Fibroblast of lung (primary cell): ENCODE data around the gene IGSF21. TPM values are rescaled to one million over a fixed set of nuclear protein-coding genes. Genes with fewer than 3 reads are reported as not detected.

Experiments
- DNase-seq, 2 donors: peaks; one replicate each; pipeline versions ENCODE4 v3.0.0 to v3.0.0-alpha.2; 2010; ENCODE audit warnings: low read depth in 2 of 2
- H2AFZ ChIP-seq: 2 replicates; pipeline ENCODE4 v1.5.1; 2012; ENCODE audit warnings: low read length, control low read depth, inconsistent platforms
- H3K27ac ChIP-seq: 2 replicates; pipeline ENCODE4 v1.5.1; 2011; ENCODE audit warnings: low read length, control low read depth; ENCODE audit not compliant: insufficient read depth
- H3K27me3 ChIP-seq: 2 replicates; pipeline ENCODE4 v1.5.1; 2011; ENCODE audit warnings: mild to moderate bottlenecking, low read length; ENCODE audit not compliant: control insufficient read depth, insufficient read depth
- H3K36me3 ChIP-seq: 2 replicates; pipeline ENCODE4 v1.5.1; 2011; ENCODE audit warnings: low read length; ENCODE audit not compliant: control insufficient read depth, insufficient read depth
- H3K4me1 ChIP-seq: 2 replicates; pipeline ENCODE4 v1.5.1; 2011; ENCODE audit warnings: low read length; ENCODE audit not compliant: control insufficient read depth, insufficient read depth; ENCODE audit errors: extremely low read depth
- H3K4me2 ChIP-seq: 2 replicates; pipeline ENCODE4 v1.5.1; 2011; ENCODE audit warnings: low read length, control low read depth; ENCODE audit not compliant: insufficient read depth; ENCODE audit errors: extremely low read depth
- H3K4me3 ChIP-seq, 4 experiments: fragments of 200-600 bp in 1 of 4; sonication (generic) in 1 of 4; replicated peaks in 1 of 4; 2 replicates each; pipeline ENCODE4 v1.5.1; 2011 to 2016; ENCODE audit warnings: low read length in 4 of 4, low read depth in 3 of 4, mild to moderate bottlenecking in 3 of 4, control low read depth in 2 of 4, inconsistent platforms in 1 of 4, mixed read lengths in 1 of 4; ENCODE audit not compliant: insufficient read depth in 1 of 4; ENCODE audit errors: control extremely low read depth in 1 of 4
- H3K79me2 ChIP-seq: 2 replicates; pipeline ENCODE4 v1.5.1; 2012; ENCODE audit warnings: mild to moderate bottlenecking, low read length, inconsistent platforms; ENCODE audit not compliant: control insufficient read depth, insufficient read depth
- H3K9ac ChIP-seq: 2 replicates; pipeline ENCODE4 v1.5.1; 2011; ENCODE audit warnings: mild to moderate bottlenecking, low read length, control low read depth; ENCODE audit not compliant: insufficient read depth
- H3K9me3 ChIP-seq: 2 replicates; pipeline ENCODE4 v1.5.1; 2012; ENCODE audit warnings: low read depth, low read length; ENCODE audit not compliant: control insufficient read depth, insufficient read depth
- H4K20me1 ChIP-seq: 2 replicates; pipeline ENCODE4 v1.5.1; 2011; ENCODE audit warnings: low read length; ENCODE audit not compliant: control insufficient read depth, insufficient read depth; ENCODE audit errors: extremely low read depth
- EZH2 ChIP-seq: IDR thresholded peaks from 2 replicates; pipeline ENCODE4 v1.5.1; 2012; ENCODE audit warnings: low read length, control low read depth, mild to moderate bottlenecking; ENCODE audit errors: missing control alignments
- polyA plus RNA-seq, 2 donors: library from polyadenylated mRNA; depleted of rRNA in 1 of 2; stranded (reverse) in 1 of 2; unstranded in 1 of 2; fragments of >200 nt; gene quantifications; 2 replicates each; pipeline ENCODE4 v1.2.1, GENCODE V29; 2011 to 2012; ENCODE audit warnings: missing spikeins in 1 of 2
- total RNA-seq: library from RNA; depleted of rRNA; stranded (reverse); fragments of >200 nt; gene quantifications from 2 replicates; pipeline ENCODE4 v1.2.1, GENCODE V29; 2014
- TF ChIP-seq, protein P1 (sequence below), 2 donors: IDR thresholded peaks in 1 of 2; conservative IDR thresholded peaks in 1 of 2; 1 replicate in 1 of 2; 2 replicates in 1 of 2; pipeline ENCODE4 v1.5.1; 2011 to 2012; ENCODE audit warnings: low read length in 2 of 2, control low read depth in 1 of 2, inconsistent platforms in 1 of 2, low read depth in 1 of 2, mild to moderate bottlenecking in 1 of 2

IGSF21 gene
- total and polyA plus RNA-seq, 2 donors (not counting 1 experiment from before 2014, with no cell fraction given), result not detected

DNA sequence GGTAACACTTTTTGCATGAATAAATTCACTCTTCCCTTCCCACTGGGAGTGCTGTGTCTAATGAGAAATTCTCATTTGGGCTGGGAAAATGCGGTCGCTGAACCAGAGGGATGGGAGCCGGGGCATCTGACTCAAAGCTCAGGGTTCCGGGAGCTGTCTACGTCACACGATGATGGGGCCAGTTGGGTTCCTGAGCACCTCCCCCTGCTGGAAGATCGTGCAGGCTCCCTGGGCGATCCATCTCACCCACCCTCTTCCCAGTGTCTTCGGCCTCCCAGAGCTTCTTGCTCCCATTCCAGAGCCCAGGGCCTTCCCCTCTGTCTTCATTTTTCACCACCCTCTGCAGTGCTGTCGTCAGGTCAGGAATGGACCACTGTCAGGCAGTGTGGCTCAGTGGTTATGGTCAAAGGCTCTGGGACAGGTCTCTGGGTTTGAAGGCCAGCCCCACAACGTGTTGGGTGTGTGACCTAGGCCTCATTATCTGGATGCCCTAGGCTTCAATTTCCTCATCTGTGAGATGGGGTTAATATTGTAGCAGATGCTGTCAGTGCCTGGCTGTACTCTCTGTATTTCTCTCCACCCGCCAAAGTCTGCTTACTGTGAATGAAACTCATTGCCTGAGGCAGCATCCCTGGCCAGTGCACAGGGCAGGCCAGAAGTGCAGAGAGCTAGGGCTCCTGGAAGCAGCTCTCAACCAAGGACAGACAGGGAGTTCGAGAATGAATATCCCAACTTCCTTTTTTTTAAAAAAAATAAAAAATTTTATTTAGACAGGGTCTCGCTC is 31.8 kb downstream of the IGSF21 start:
- no peak overlapping the region for H3K4me3 ChIP-seq
- H2AFZ ChIP-seq, result no peak overlapping the region
- TF ChIP-seq EZH2, result no peak
- TF ChIP-seq, protein P1, sequence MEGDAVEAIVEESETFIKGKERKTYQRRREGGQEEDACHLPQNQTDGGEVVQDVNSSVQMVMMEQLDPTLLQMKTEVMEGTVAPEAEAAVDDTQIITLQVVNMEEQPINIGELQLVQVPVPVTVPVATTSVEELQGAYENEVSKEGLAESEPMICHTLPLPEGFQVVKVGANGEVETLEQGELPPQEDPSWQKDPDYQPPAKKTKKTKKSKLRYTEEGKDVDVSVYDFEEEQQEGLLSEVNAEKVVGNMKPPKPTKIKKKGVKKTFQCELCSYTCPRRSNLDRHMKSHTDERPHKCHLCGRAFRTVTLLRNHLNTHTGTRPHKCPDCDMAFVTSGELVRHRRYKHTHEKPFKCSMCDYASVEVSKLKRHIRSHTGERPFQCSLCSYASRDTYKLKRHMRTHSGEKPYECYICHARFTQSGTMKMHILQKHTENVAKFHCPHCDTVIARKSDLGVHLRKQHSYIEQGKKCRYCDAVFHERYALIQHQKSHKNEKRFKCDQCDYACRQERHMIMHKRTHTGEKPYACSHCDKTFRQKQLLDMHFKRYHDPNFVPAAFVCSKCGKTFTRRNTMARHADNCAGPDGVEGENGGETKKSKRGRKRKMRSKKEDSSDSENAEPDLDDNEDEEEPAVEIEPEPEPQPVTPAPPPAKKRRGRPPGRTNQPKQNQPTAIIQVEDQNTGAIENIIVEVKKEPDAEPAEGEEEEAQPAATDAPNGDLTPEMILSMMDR (conservative IDR thresholded peaks at IDR 0.05 in 1 of 2, IDR thresholded peaks at IDR 0.05 in 1 of 2; ENCODE audit: low read depth in 1 of 2, low read length in 2 of 2), result no peak
- no peak for DNase-seq
- H4K20me1 ChIP-seq, result no peaks in the 10 kb centered on the region
- no peaks in the 10 kb centered on the region for H3K4me1 ChIP-seq
- no peaks in the 10 kb centered on the region for H3K79me2 ChIP-seq
- no peak overlapping the region for H3K9ac ChIP-seq
- H3K9me3 ChIP-seq, result no peaks in the 10 kb centered on the region
- H3K27ac ChIP-seq, result no peak overlapping the region
- no peak overlapping the region for H3K4me2 ChIP-seq
- H3K36me3 ChIP-seq, result no peaks in the 10 kb centered on the region
- H3K27me3 ChIP-seq, result no peaks in the 10 kb centered on the region

DNA sequence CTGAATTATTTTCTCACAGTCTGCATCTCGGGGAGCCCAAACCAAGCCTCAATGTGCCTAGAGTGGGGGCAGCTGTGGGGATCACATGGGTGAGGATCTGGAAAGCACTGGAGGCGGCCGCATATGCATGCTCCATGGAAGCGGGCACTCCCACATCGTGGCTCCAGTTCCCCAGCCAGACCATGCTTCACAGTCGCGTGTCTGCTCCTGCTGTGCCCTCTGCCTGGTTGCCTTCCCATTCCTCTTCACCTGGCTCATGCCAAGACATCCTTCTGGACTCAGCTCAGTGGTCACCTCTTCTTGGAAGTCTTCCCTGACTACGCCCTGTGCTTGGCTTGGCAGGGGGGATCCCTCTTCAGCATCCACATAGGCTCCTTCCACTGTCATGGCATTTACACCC is 32.8 kb downstream of the IGSF21 start:
- H3K27ac ChIP-seq, result no peak overlapping the region
- no peaks in the 10 kb centered on the region for H3K9me3 ChIP-seq
- H3K4me1 ChIP-seq, result no peaks in the 10 kb centered on the region
- no peaks in the 10 kb centered on the region for H3K27me3 ChIP-seq
- H2AFZ ChIP-seq, result no peak overlapping the region
- H3K79me2 ChIP-seq, result no peaks in the 10 kb centered on the region
- no peak overlapping the region for H3K4me2 ChIP-seq
- H3K9ac ChIP-seq, result no peak overlapping the region
- no peaks in the 10 kb centered on the region for H4K20me1 ChIP-seq
- DNase-seq, result no peak
- H3K36me3 ChIP-seq, result no peaks in the 10 kb centered on the region
- TF ChIP-seq EZH2, result no peak
- TF ChIP-seq, protein P1 (conservative IDR thresholded peaks at IDR 0.05 in 1 of 2, IDR thresholded peaks at IDR 0.05 in 1 of 2; ENCODE audit: low read depth in 1 of 2, low read length in 2 of 2), result no peak
- H3K4me3 ChIP-seq, result no peak overlapping the region

DNA sequence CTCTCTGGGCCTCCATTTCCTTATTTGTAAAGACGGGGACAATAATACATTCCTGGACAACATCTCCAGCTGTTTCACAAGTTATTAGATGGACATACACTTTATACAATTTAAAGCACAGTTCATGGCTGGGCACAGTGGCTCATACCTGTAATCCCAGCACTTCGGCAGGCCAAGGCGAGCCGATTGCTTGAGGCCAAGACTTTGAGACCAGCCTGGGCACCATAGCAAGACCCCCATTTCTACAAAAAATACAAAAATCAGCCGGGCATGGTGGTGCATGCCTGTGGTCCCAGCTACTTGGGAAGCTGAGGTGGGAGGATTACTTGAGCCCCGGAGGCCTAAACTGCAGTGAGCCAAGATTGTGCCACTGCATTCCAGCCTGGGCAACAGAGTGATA is 34.1 kb downstream of the IGSF21 start:
- Histone ChIP-seq H3K27ac (no peak overlapping the region), H3K36me3 (no peaks in the 10 kb centered on the region), H3K4me1 (no peaks in the 10 kb centered on the region), H3K9me3 (no peaks in the 10 kb centered on the region), H3K79me2 (no peaks in the 10 kb centered on the region), H3K27me3 (no peaks in the 10 kb centered on the region), H3K4me3 (no peak overlapping the region), H3K9ac (no peak overlapping the region), H4K20me1 (no peaks in the 10 kb centered on the region), H2AFZ (no peak overlapping the region), H3K4me2 (no peak overlapping the region)
- DNase-seq, result no peak
- no peak for TF ChIP-seq EZH2
- TF ChIP-seq, protein P1 (conservative IDR thresholded peaks at IDR 0.05 in 1 of 2, IDR thresholded peaks at IDR 0.05 in 1 of 2; ENCODE audit: low read depth in 1 of 2, low read length in 2 of 2), result no peak
